ENCODE measurements around the gene ALDH1L2.

- TF ChIP-seq POLR2A (IDR thresholded peaks at IDR 0.05): no peak
- TF ChIP-seq CTCF (IDR thresholded peaks at IDR 0.05): no peak
- no peak for TF ChIP-seq POLR2AphosphoS5 (IDR thresholded peaks at IDR 0.05)
These were observed 1.2 kb downstream of the ALDH1L2 start for GRCh38 chr12:105083031-105083430.

Measured in upper lobe of left lung (tissue), 4 donors.